MM.1S (cell line): ENCODE results near the gene SPINT2.

Source experiments
- DNase-seq: peaks from one replicate; pipeline ENCODE4 v3.0.0-alpha.2; 2015
- H2AFZ ChIP-seq: fragments of 300-600 bp; sonication (generic); 2 replicates; pipeline ENCODE4 v1.6.0; 2016; ENCODE audit warnings: antibody characterized with exemption, low read length
- H3F3A ChIP-seq: fragments of 300-600 bp; sonication (generic); 2 replicates; pipeline ENCODE4 v1.6.1; 2016; ENCODE audit warnings: mild to moderate bottlenecking, antibody characterized with exemption, low read length, moderate library complexity, mixed read lengths; ENCODE audit not compliant: insufficient read depth
- H3K27ac ChIP-seq: fragments of 300-600 bp; sonication (generic); 2 replicates; pipeline ENCODE4 v1.5.1; 2016; ENCODE audit warnings: mild to moderate bottlenecking, low read length
- H3K27me3 ChIP-seq: fragments of 300-600 bp; sonication (generic); replicated peaks from 2 replicates; pipeline ENCODE4 v1.6.0; 2016; ENCODE audit warnings: low read length; ENCODE audit not compliant: insufficient read depth
- H3K36me3 ChIP-seq: fragments of 300-600 bp; sonication (generic); replicated peaks from 2 replicates; pipeline ENCODE4 v1.6.1; 2016; ENCODE audit warnings: mild to moderate bottlenecking, low read length, mixed read lengths; ENCODE audit not compliant: insufficient read depth
- H3K4me1 ChIP-seq: fragments of 300-600 bp; sonication (generic); 2 replicates; pipeline ENCODE4 v1.6.1; 2016; ENCODE audit warnings: low read length, mixed read lengths
- H3K4me2 ChIP-seq: fragments of 300-600 bp; sonication (generic); 2 replicates; pipeline ENCODE4 v1.6.0; 2016; ENCODE audit warnings: low read depth, low read length
- H3K4me3 ChIP-seq: fragments of 300-600 bp; sonication (generic); 2 replicates; pipeline ENCODE4 v1.5.1; 2016; ENCODE audit warnings: low read length, mixed read lengths
- H3K79me2 ChIP-seq: fragments of 300-600 bp; sonication (generic); 2 replicates; pipeline ENCODE4 v1.6.1; 2016; ENCODE audit warnings: mixed run types, low read length, mixed read lengths
- H3K9ac ChIP-seq: fragments of 300-600 bp; sonication (generic); 2 replicates; pipeline ENCODE4 v1.6.1; 2016; ENCODE audit warnings: low read length, mixed read lengths
- H3K9me2 ChIP-seq: fragments of 300-600 bp; sonication (generic); replicated peaks from 2 replicates; pipeline ENCODE4 v1.6.1; 2016; ENCODE audit warnings: mild to moderate bottlenecking, low read length, mixed read lengths; ENCODE audit not compliant: insufficient read depth
- H3K9me3 ChIP-seq: fragments of 300-600 bp; sonication (generic); replicated peaks from 2 replicates; pipeline ENCODE4 v1.6.1; 2016; ENCODE audit warnings: mild to moderate bottlenecking, low read length, mixed read lengths; ENCODE audit not compliant: insufficient read depth
- H4K20me1 ChIP-seq: fragments of 300-600 bp; sonication (generic); 2 replicates; pipeline ENCODE4 v1.6.1; 2016; ENCODE audit warnings: mild to moderate bottlenecking, low read length, moderate library complexity, mixed read lengths; ENCODE audit not compliant: insufficient read depth
- CTCF ChIP-seq: fragments of 300-600 bp; sonication (generic); IDR thresholded peaks from 2 replicates; pipeline ENCODE4 v1.5.1; 2016; ENCODE audit warnings: antibody characterized with exemption, low read length, mixed read lengths
- EZH2 ChIP-seq: fragments of 300-600 bp; sonication (generic); optimal IDR thresholded peaks from 2 replicates; pipeline ENCODE3; 2017; ENCODE audit warnings: low read depth, mild to moderate bottlenecking, antibody characterized with exemption, low read length, mixed read lengths
- EZH2phosphoT487 ChIP-seq: fragments of 300-600 bp; sonication (generic); IDR thresholded peaks from 2 replicates; pipeline ENCODE4 v1.6.1; 2018; ENCODE audit warnings: antibody characterized with exemption, low read length

Gene SPINT2

GRCh38 chr19:38309615-38310278, 45.4 kb downstream of the SPINT2 start:
- Histone ChIP-seq H3F3A (no peaks in the 10 kb centered on the region), H3K27me3 (no peaks in the 10 kb centered on the region), H3K9ac (no peak overlapping the region), H3K9me3 (no peaks in the 10 kb centered on the region), H3K9me2 (no peaks in the 10 kb centered on the region), H3K79me2 (peaks cover 12% of the 10 kb centered on the region; the same call in 1 of the 2 replicates), H3K4me3 (no peak overlapping the region), H3K36me3 (no peaks in the 10 kb centered on the region), H4K20me1 (no peaks in the 10 kb centered on the region), H3K4me2 (no peak overlapping the region), H3K27ac (no peak overlapping the region), H2AFZ (no peak overlapping the region), H3K4me1 (no peaks in the 10 kb centered on the region)
- no peak for TF ChIP-seq CTCF
- DNase-seq, result no peak

GRCh38 chr19:38310279-38310670, 45.9 kb downstream of the SPINT2 start:
- no peak overlapping the region for H3K27ac ChIP-seq
- DNase-seq, result no peak
- no peak overlapping the region for H3K4me3 ChIP-seq
- H3K27me3 ChIP-seq, result no peaks in the 10 kb centered on the region
- H3K9me2 ChIP-seq, result no peaks in the 10 kb centered on the region
- H3K9ac ChIP-seq, result no peak overlapping the region
- no peak overlapping the region for H3K4me2 ChIP-seq
- no peaks in the 10 kb centered on the region for H4K20me1 ChIP-seq
- H3K9me3 ChIP-seq, result no peaks in the 10 kb centered on the region
- TF ChIP-seq CTCF (no peak), EZH2phosphoT487 (no peak), EZH2 (no peak)
- H2AFZ ChIP-seq, result no peak overlapping the region
- H3K79me2 ChIP-seq, result peaks cover 16% of the 10 kb centered on the region
- H3F3A ChIP-seq, result no peaks in the 10 kb centered on the region
- H3K36me3 ChIP-seq, result no peaks in the 10 kb centered on the region
- no peaks in the 10 kb centered on the region for H3K4me1 ChIP-seq

GRCh38 chr19:38310986-38311385, 46.6 kb downstream of the SPINT2 start:
- Histone ChIP-seq H3K27ac (no peak overlapping the region), H3K9me3 (no peaks in the 10 kb centered on the region), H3K4me3 (no peak overlapping the region), H3K4me1 (no peaks in the 10 kb centered on the region), H3K27me3 (no peaks in the 10 kb centered on the region), H3F3A (no peaks in the 10 kb centered on the region), H3K4me2 (no peak overlapping the region), H2AFZ (no peak overlapping the region), H3K79me2 (peaks cover 18% of the 10 kb centered on the region), H4K20me1 (no peaks in the 10 kb centered on the region), H3K36me3 (no peaks in the 10 kb centered on the region), H3K9ac (no peak overlapping the region), H3K9me2 (no peaks in the 10 kb centered on the region)
- no peak for DNase-seq
- no peak for TF ChIP-seq EZH2phosphoT487
- no peak for TF ChIP-seq EZH2
- no peak for TF ChIP-seq CTCF
